GM12878 (cell line): Measurements from ENCODE around the gene TEX54. TPM values are rescaled to one million over a fixed set of nuclear protein-coding genes. Genes with fewer than 3 reads are reported as not detected.

Source experiments
- BRCA1 ChIP-seq: IDR thresholded peaks from 2 replicates; pipeline ENCODE4 v1.6.1; 2011; ENCODE audit warnings: low read depth, low read length, improper control_type of control experiment
- CEBPB ChIP-seq, 2 experiments: fragments of 150-350 bp in 1 of 2; IDR thresholded peaks; 2 replicates each; pipeline ENCODE4 v1.6.1; 2012 to 2014; ENCODE audit warnings: low read depth in 2 of 2, low read length in 2 of 2, borderline replicate concordance in 1 of 2, inconsistent platforms in 1 of 2
- CHD2 ChIP-seq: IDR thresholded peaks from 2 replicates; pipeline ENCODE4 v1.6.1; 2011; ENCODE audit warnings: low read depth, low read length, improper control_type of control experiment, borderline replicate concordance
- CREM ChIP-seq: IDR thresholded peaks from 2 replicates; pipeline ENCODE4 v1.6.1; 2014; ENCODE audit warnings: antibody characterized with exemption, low read depth
- FOXM1 ChIP-seq: IDR thresholded peaks from 2 replicates; pipeline ENCODE4 v1.6.1; 2012; ENCODE audit warnings: low read depth, mild to moderate bottlenecking, inconsistent platforms, low read length, moderate library complexity
- MEF2B ChIP-seq: fragments of 450-650 bp; IDR thresholded peaks from 2 replicates; pipeline ENCODE4 v1.6.1; 2018; ENCODE audit warnings: mild to moderate bottlenecking, moderate library complexity; ENCODE audit not compliant: partially characterized antibody, poor library complexity, severe bottlenecking
- MLLT1 ChIP-seq: fragments of 450-650 bp; IDR thresholded peaks from 2 replicates; pipeline ENCODE4 v1.6.1; 2016; ENCODE audit warnings: mild to moderate bottlenecking
- MXI1 ChIP-seq: fragments of 150-350 bp; IDR thresholded peaks from 2 replicates; pipeline ENCODE4 v1.6.1; 2011; ENCODE audit warnings: low read depth, mild to moderate bottlenecking, inconsistent platforms, low read length, improper control_type of control experiment
- MYC ChIP-seq: IDR thresholded peaks from 2 replicates; pipeline ENCODE4 v1.6.1; 2011; ENCODE audit warnings: mild to moderate bottlenecking, low read length, moderate library complexity, inconsistent platforms; ENCODE audit not compliant: insufficient read depth, insufficient replicate concordance, insufficient read length, severe bottlenecking
- NBN ChIP-seq: fragments of 450-650 bp; IDR thresholded peaks from 2 replicates; pipeline ENCODE4 v1.6.1; 2016
- NR2C2 ChIP-seq: IDR thresholded peaks from 2 replicates; pipeline ENCODE4 v1.6.1; 2011; ENCODE audit warnings: borderline replicate concordance, low read depth; ENCODE audit not compliant: control insufficient read depth, insufficient read length
- NRF1 ChIP-seq: conservative IDR thresholded peaks from 2 replicates; pipeline ENCODE4 v1.6.1; 2011; ENCODE audit warnings: mild to moderate bottlenecking, low read depth, low read length, improper control_type of control experiment
- PAX5 ChIP-seq: IDR thresholded peaks from 2 replicates; pipeline ENCODE4 v1.6.1; 2011; ENCODE audit warnings: low read depth, low read length, borderline replicate concordance
- PRDM15 ChIP-seq: fragments of 450-650 bp; formaldehyde crosslinking; IDR thresholded peaks from 2 replicates; pipeline ENCODE4 v1.4.0; 2020; ENCODE audit warnings: mild to moderate bottlenecking, moderate library complexity
- RAD51 ChIP-seq: fragments of 450-650 bp; IDR thresholded peaks from 2 replicates; pipeline ENCODE4 v1.6.1; 2016; ENCODE audit warnings: moderate library complexity, mild to moderate bottlenecking, inconsistent platforms
- RCOR1 ChIP-seq: conservative IDR thresholded peaks from 2 replicates; pipeline ENCODE4 v1.6.1; 2012; ENCODE audit warnings: low read depth, low read length, improper control_type of control experiment
- RFX5 ChIP-seq: IDR thresholded peaks from 2 replicates; pipeline ENCODE4 v1.6.1; 2011; ENCODE audit warnings: low read depth, low read length, improper control_type of control experiment
- SMC3 ChIP-seq: IDR thresholded peaks from 2 replicates; pipeline ENCODE4 v1.6.1; 2011; ENCODE audit warnings: low read length, improper control_type of control experiment, borderline replicate concordance
- YY1 ChIP-seq: IDR thresholded peaks from 2 replicates; pipeline ENCODE4 v1.6.1; 2011; ENCODE audit warnings: low read depth, mild to moderate bottlenecking, low read length
- ZBED1 ChIP-seq: IDR thresholded peaks from 2 replicates; pipeline ENCODE4 v1.6.1; 2016; ENCODE audit warnings: borderline replicate concordance
- polyA plus RNA-seq, 11 experiments: library from polyadenylated mRNA; depleted of rRNA in 4 of 11; unstranded in 6 of 11; stranded (reverse) in 5 of 11; fragments of >200 nt; fragmentation: Nextera tagmentation in 4 of 11; fragmentation: Illumina TruSeq in 1 of 11; extraction: Ambion mirVana in 4 of 11; extraction: Trizol in 1 of 11; gene quantifications; 1 replicate in 1 of 11; 2 replicates in 10 of 11; pipeline versions ENCODE4 v1.2.1 to v1.2.3, GENCODE V29; 2011 to 2016; ENCODE audit warnings: inconsistent platforms in 2 of 11, missing spikeins in 2 of 11, low read depth in 1 of 11
- total RNA-seq, 4 experiments: library from RNA; depleted of rRNA in 3 of 4; stranded (reverse); fragments of >200 nt in 3 of 4; fragmentation: Illumina TruSeq in 1 of 4; extraction: Trizol in 1 of 4; gene quantifications; 2 replicates each; pipeline versions ENCODE4 v1.2.1 to v1.2.3, GENCODE V29; 2013 to 2021
- TF ChIP-seq, protein P1 (sequence below): fragments of 450-650 bp; IDR thresholded peaks from 2 replicates; pipeline ENCODE4 v1.6.1; 2017; ENCODE audit warnings: antibody characterized with exemption, mild to moderate bottlenecking, moderate library complexity

Gene TEX54
- total and polyA plus RNA-seq, 10 of the 15 experiments (the other 5 are each of a cell fraction or from before 2014, with no cell fraction given) = 0.38 to 0.68 (median 0.51) TPM; not detected in 7

- no peak for TF ChIP-seq MYC
- TF ChIP-seq, protein P1, sequence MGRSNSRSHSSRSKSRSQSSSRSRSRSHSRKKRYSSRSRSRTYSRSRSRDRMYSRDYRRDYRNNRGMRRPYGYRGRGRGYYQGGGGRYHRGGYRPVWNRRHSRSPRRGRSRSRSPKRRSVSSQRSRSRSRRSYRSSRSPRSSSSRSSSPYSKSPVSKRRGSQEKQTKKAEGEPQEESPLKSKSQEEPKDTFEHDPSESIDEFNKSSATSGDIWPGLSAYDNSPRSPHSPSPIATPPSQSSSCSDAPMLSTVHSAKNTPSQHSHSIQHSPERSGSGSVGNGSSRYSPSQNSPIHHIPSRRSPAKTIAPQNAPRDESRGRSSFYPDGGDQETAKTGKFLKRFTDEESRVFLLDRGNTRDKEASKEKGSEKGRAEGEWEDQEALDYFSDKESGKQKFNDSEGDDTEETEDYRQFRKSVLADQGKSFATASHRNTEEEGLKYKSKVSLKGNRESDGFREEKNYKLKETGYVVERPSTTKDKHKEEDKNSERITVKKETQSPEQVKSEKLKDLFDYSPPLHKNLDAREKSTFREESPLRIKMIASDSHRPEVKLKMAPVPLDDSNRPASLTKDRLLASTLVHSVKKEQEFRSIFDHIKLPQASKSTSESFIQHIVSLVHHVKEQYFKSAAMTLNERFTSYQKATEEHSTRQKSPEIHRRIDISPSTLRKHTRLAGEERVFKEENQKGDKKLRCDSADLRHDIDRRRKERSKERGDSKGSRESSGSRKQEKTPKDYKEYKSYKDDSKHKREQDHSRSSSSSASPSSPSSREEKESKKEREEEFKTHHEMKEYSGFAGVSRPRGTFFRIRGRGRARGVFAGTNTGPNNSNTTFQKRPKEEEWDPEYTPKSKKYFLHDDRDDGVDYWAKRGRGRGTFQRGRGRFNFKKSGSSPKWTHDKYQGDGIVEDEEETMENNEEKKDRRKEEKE = no peak
- TF ChIP-seq CEBPB (IDR thresholded peaks at IDR 0.05; ENCODE audit: borderline replicate concordance in 1 of 2, low read depth in 2 of 2, low read length in 2 of 2) = peak in 1 of 2 experiments; percentile 53; a peak in 1 of 4 replicates
- no peak for TF ChIP-seq ZBED1
- no peak for TF ChIP-seq BRCA1
- no peak for TF ChIP-seq NRF1
- no peak for TF ChIP-seq FOXM1
- TF ChIP-seq SMC3 = no peak
- no peak for TF ChIP-seq PRDM15 (CRISPR knock-in tag)
- TF ChIP-seq PAX5 = no peak
- no peak for TF ChIP-seq YY1
- no peak; the same call in 1 of the 2 replicates for TF ChIP-seq CREM
- no peak for TF ChIP-seq RFX5
- peak; percentile 28 for TF ChIP-seq MEF2B
- no peak for TF ChIP-seq MXI1
- no peak for TF ChIP-seq NR2C2
- no peak for TF ChIP-seq MLLT1
- no peak for TF ChIP-seq NBN
- TF ChIP-seq RAD51 = peak; percentile 65; the same call in 1 of the 2 replicates
- no peak for TF ChIP-seq RCOR1
- TF ChIP-seq CHD2 = no peak
Measured at GRCh38 chr11:62881579-62882430, 49.2 kb upstream of the TEX54 start (continued).
